HL-60 (cell line): ENCODE results near the gene PLIN1.

Experiments used
- POLR2AphosphoS5 ChIP-seq: IDR thresholded peaks from 2 replicates; pipeline ENCODE4 v1.6.1; 2012; ENCODE audit warnings: low read depth
- REST ChIP-seq: IDR thresholded peaks from 2 replicates; pipeline ENCODE4 v1.6.1; 2012; ENCODE audit warnings: low read depth; ENCODE audit not compliant: insufficient replicate concordance
- TF ChIP-seq, protein P1 (sequence below): IDR thresholded peaks from one replicate; pipeline ENCODE4 v1.5.1; 2011; ENCODE audit warnings: low read length, control low read depth, inconsistent platforms; ENCODE audit not compliant: insufficient read depth

GRCh38 chr15:89714775-89715174 lies 35.6 kb upstream of the PLIN1 start:
- TF ChIP-seq, protein P1, sequence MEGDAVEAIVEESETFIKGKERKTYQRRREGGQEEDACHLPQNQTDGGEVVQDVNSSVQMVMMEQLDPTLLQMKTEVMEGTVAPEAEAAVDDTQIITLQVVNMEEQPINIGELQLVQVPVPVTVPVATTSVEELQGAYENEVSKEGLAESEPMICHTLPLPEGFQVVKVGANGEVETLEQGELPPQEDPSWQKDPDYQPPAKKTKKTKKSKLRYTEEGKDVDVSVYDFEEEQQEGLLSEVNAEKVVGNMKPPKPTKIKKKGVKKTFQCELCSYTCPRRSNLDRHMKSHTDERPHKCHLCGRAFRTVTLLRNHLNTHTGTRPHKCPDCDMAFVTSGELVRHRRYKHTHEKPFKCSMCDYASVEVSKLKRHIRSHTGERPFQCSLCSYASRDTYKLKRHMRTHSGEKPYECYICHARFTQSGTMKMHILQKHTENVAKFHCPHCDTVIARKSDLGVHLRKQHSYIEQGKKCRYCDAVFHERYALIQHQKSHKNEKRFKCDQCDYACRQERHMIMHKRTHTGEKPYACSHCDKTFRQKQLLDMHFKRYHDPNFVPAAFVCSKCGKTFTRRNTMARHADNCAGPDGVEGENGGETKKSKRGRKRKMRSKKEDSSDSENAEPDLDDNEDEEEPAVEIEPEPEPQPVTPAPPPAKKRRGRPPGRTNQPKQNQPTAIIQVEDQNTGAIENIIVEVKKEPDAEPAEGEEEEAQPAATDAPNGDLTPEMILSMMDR = no peak
- TF ChIP-seq REST (no peak), POLR2AphosphoS5 (no peak)
